22Rv1 (cell line): Measurements from ENCODE around the gene RAB33B.
"Not testable (repeated sequence)": the region's sequence is repeated elsewhere in the genome, so short reads cannot be mapped to it uniquely, and the experiment has no call there.

ENCODE experiments used
- H3K27ac ChIP-seq: fragments of 450-650 bp; 2 replicates; pipeline ENCODE4 v1.5.1; 2017
- ZFX ChIP-seq: fragments of 450-650 bp; IDR thresholded peaks from 2 replicates; pipeline ENCODE4 v1.6.1; 2017; ENCODE audit warnings: antibody characterized with exemption, borderline replicate concordance
- TF ChIP-seq, protein P1 (sequence below): fragments of 450-650 bp; IDR thresholded peaks from 2 replicates; pipeline ENCODE4 v1.5.1; 2017; ENCODE audit warnings: mild to moderate bottlenecking

The RAB33B gene

GRCh38 chr4:139441029-139441428 is 12.9 kb upstream of the RAB33B start:
- TF ChIP-seq, protein P1, sequence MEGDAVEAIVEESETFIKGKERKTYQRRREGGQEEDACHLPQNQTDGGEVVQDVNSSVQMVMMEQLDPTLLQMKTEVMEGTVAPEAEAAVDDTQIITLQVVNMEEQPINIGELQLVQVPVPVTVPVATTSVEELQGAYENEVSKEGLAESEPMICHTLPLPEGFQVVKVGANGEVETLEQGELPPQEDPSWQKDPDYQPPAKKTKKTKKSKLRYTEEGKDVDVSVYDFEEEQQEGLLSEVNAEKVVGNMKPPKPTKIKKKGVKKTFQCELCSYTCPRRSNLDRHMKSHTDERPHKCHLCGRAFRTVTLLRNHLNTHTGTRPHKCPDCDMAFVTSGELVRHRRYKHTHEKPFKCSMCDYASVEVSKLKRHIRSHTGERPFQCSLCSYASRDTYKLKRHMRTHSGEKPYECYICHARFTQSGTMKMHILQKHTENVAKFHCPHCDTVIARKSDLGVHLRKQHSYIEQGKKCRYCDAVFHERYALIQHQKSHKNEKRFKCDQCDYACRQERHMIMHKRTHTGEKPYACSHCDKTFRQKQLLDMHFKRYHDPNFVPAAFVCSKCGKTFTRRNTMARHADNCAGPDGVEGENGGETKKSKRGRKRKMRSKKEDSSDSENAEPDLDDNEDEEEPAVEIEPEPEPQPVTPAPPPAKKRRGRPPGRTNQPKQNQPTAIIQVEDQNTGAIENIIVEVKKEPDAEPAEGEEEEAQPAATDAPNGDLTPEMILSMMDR, result no peak
- no peak for TF ChIP-seq ZFX
- H3K27ac ChIP-seq, result no peak overlapping the region

- TF ChIP-seq ZFX, result no peak
- TF ChIP-seq, protein P1, result no peak
- no peak overlapping the region for H3K27ac ChIP-seq
These were observed 10.3 kb upstream of the RAB33B start for GRCh38 chr4:139443661-139444060.

DNA sequence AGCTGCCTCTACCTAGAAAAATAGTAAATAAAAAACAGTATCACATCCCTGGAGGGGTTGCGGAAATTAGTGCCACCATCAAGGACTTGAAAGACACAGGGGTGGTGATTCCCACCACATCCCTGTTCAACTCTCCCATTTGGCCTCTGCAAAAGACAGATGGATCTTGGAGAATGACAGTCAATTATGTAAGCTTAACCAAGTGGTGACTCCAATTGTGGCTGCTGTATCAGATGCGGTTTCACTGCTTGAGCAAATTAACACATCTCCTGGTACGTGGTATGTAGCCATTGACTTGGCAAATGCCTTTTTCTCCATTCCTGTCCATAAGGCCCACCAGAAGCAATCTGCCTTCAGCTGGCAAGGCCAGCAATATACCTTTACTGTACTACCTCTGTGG is 9.0 kb upstream of the RAB33B start:
- H3K27ac ChIP-seq, result not testable (repeated sequence)

DNA sequence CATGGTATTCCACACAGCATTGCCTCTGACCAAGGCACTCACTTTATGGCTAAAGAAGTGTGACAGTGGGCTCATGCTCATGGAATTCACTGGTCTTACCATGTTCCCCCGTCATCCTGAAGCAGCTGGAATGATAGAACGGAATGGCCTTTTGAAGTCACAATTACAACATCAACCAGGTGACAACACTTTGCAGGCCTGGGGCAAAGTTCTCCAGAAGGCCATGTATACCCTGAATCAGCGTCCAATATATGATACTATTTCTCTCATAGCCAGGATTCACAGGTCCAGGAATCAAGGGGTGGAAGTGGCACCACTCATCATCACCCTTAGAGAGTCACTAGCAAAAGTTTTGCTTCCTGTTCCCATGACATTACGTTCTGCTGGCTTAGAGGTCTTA is 6.8 kb upstream of the RAB33B start:
- H3K27ac ChIP-seq, result not testable (repeated sequence)

DNA sequence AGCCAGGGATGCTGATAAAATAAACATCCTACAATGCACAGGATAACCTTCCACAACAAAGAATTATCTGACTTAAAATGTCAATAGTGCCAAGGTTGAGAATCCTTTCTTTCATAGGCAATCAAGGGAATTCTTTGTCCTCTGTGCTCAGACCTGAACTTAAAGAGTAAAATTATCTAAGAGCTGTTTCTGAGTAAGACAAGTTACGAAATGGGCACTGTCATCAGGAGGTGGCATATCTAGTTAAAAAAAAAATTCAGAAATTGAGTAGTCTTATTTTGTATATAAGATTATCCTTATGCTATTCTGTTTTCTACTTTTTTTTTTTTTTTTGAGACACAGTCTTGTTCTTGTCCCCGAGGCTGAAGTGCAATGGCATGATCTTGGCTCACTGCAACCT is 3.3 kb upstream of the RAB33B start:
- H3K27ac ChIP-seq, result no peak overlapping the region
- TF ChIP-seq, protein P1, result no peak
- no peak for TF ChIP-seq ZFX

- TF ChIP-seq, protein P1, result no peak
- H3K27ac ChIP-seq, result peak overlapping the region; percentile 100
These were observed 1.9 kb upstream of the RAB33B start for GRCh38 chr4:139451997-139452396.

DNA sequence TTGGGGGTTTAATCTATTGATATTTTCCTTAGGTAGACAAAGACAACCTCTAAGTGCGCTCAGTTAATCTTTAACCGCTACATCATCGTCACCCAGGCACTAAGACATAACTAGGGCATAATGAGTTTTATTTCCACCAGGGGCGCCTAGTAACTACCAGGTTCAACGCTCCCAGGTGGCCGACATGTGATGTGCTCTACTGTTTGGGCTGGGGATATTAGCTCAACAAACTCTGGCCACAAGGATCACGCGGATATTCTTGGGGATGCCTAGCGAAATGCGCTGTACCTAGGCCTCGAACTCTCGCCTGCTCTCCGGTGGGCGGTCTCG is 915 bp upstream of the RAB33B start:
- peak overlapping the region; percentile 100 for H3K27ac ChIP-seq
- TF ChIP-seq, protein P1, result peak; percentile 75
- TF ChIP-seq ZFX, result no peak

DNA sequence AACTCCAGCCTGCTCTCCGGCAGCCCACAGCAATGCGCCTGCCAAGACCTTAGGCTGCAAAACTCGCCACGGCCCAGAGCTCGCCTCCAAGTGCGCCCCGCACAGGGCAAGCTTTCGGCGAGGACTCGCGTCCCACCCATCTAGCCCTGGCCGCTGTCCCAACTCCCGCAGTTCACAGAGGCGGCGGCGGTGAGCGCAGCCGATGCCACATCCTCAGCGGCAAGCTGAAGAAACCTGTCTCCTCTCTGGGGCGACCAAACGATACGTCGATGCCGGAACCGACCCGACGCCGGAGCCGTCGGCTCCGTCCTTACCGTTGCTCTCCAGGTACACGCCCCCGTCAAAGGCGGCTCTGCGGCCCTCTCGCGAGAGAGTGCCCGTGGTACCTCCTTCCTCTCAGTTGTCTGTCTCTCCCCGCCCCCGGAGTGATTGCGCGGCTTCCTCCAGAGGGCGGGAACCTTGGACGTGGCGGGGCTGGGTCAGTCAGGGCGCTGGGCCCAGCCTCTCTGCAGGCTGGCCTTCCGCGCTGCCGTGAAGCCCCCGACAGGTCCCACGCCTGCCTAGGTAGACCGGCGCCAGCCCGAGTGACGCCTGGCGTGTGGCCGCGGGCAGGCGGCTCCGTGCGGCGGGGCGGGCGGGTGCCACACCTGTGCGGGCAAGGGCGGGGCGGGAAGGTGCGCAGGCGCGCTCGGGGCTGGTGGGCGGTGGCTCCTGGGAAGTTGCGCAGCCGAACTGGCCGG is 380 bp upstream of the RAB33B start:
- H3K27ac ChIP-seq, result peak overlapping the region; percentile 100
- TF ChIP-seq, protein P1, result peak; percentile 58
- no peak for TF ChIP-seq ZFX
